ENCODE results near the gene MICAL2.

Gene MICAL2

GRCh38 chr11:12113294-12113693, 2.9 kb downstream of the MICAL2 start:
- Histone ChIP-seq H3K9ac (ENCODE audit: low read depth, low read length) (no peak overlapping the region), H3K27me3 (ENCODE audit: control insufficient read depth, insufficient read depth, low read length) (no peaks in the 10 kb centered on the region), H3K4me1 (ENCODE audit: control insufficient read depth, insufficient read depth, low read length) (peaks cover 44% of the 10 kb centered on the region), H3K9me3 (replicated peaks; ENCODE audit: low read length) (no peaks in the 10 kb centered on the region), H3K4me3 (ENCODE audit: low read length) (peak overlapping the region; percentile 7), H3K36me3 (ENCODE audit: insufficient read depth, low read length) (peaks cover 29% of the 10 kb centered on the region), H3K4me2 (ENCODE audit: low read length) (peak overlapping the region; percentile 97)

DNA sequence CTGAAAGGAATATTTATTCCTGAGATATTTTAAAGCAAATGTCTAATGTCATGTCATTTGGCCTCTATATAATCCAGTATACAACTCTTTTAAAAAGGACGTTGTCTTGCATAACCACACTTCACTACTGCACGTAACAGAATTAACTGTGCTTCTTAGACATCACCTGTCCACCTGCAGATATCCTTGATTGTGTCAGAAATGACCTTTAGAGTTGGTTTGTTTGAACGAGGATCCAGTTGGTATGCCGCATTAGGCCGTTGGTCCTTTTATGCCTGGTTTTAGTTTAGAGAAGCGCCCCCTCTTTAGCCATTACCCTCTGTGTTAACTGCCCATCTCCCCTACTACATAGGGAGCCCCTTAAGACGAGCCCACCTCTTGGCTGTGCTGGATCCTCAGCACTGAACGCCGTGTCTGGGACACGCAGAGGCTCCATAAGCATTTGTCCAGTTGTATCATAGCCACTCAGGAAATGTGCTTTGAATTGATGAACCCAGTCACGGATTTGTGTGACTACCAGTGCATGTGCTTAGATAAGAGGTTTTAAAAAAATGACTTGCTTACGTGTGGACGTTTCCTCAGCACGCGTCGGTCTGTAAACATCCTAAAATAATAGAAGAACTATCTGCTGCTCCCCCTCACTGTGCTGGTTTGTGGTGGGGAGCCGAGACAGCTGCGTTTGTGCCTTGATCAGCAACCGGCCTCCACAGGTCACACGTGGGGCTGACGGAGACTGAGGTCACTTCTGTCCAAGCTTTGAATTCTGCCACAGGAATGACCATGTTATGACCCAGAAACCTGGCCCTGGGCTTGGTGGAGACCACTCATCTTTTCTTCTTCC, 4.0 kb downstream of the MICAL2 start:
- H3K4me3 ChIP-seq (ENCODE audit: low read length) = no peak overlapping the region
- H3K4me1 ChIP-seq (ENCODE audit: control insufficient read depth, insufficient read depth, low read length) = peaks cover 51% of the 10 kb centered on the region
- H3K36me3 ChIP-seq (ENCODE audit: insufficient read depth, low read length) = peaks cover 33% of the 10 kb centered on the region
- H3K9me3 ChIP-seq (replicated peaks; ENCODE audit: low read length) = no peaks in the 10 kb centered on the region
- H3K4me2 ChIP-seq (ENCODE audit: low read length) = peak overlapping the region; percentile 8
- no peak overlapping the region for H3K9ac ChIP-seq (ENCODE audit: low read depth, low read length)
- H3K27me3 ChIP-seq (ENCODE audit: control insufficient read depth, insufficient read depth, low read length) = no peaks in the 10 kb centered on the region

GRCh38 chr11:12116425-12117032, 6.1 kb downstream of the MICAL2 start:
- H3K4me1 ChIP-seq (ENCODE audit: control insufficient read depth, insufficient read depth, low read length) = peaks cover 57% of the 10 kb centered on the region
- H3K9me3 ChIP-seq (replicated peaks; ENCODE audit: low read length) = no peaks in the 10 kb centered on the region
- H3K4me2 ChIP-seq (ENCODE audit: low read length) = no peak overlapping the region
- H3K36me3 ChIP-seq (ENCODE audit: insufficient read depth, low read length) = peaks cover 36% of the 10 kb centered on the region
- H3K27me3 ChIP-seq (ENCODE audit: control insufficient read depth, insufficient read depth, low read length) = no peaks in the 10 kb centered on the region
- H3K9ac ChIP-seq (ENCODE audit: low read depth, low read length) = no peak overlapping the region
- H3K4me3 ChIP-seq (ENCODE audit: low read length) = no peak overlapping the region

DNA sequence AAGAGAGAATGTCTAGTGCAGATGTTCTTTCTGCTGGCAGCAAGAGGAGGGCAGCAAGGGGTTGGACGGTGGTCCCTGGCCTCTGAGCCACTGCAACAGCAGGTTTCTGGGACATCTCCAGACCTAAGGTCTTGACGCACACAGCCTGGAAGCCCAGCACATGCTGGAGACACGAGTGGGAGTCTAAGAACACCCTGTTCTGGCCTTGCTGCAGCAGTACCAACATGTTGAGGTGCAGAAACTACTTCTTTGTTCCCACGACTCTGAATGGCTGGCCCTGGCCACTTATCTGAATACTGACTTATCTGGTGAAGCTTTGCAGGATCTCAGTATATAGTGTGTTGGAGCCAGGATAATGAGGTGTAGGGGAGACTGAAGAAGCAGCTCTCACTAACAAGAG, 6.8 kb downstream of the MICAL2 start:
- Histone ChIP-seq H3K4me1 (ENCODE audit: control insufficient read depth, insufficient read depth, low read length) (peaks cover 51% of the 10 kb centered on the region), H3K4me2 (ENCODE audit: low read length) (no peak overlapping the region), H3K9ac (ENCODE audit: low read depth, low read length) (no peak overlapping the region), H3K27me3 (ENCODE audit: control insufficient read depth, insufficient read depth, low read length) (no peaks in the 10 kb centered on the region), H3K4me3 (ENCODE audit: low read length) (no peak overlapping the region), H3K36me3 (ENCODE audit: insufficient read depth, low read length) (peaks cover 39% of the 10 kb centered on the region), H3K9me3 (replicated peaks; ENCODE audit: low read length) (no peaks in the 10 kb centered on the region)

DNA sequence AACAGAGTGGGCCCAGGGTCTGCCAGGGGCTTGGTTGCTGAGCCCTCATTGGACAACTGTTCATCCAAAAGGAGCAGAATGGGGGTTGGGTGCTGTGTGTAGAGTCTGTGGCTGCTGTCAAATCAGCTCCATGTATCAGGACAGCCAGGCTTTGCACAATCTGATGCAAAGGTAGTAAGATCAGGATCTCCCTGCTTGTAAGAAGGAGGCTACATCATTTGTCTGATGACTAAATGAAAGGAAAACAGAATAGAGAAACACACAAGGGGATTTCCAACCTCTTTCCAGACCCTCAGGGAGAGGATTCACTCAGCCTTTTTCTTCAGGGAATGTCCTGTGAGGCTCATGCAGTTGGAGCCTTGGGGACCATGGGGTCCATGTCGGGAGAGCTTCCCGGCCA, 7.2 kb downstream of the MICAL2 start:
- peaks cover 39% of the 10 kb centered on the region for H3K36me3 ChIP-seq (ENCODE audit: insufficient read depth, low read length)

DNA sequence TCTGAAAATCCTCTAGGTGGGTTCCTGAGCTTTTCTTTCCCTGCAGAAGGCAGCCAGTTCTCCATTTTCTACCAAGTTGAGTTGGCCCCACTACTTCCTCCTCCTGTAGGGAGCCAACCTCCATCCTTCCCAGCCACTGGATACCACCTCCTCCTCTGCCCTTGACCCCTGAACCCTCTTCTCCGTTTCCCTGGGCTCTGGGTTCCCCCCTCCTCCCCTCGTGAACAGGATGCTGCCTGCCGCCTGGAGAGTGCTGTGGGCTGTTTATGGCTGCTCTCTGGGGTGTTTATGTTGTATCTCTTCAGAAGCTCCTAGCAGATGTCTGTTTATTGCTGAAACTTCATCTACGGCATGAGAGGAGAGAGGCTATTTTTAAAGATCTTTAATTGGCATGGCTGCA, 8.6 kb downstream of the MICAL2 start:
- no peak overlapping the region for H3K4me2 ChIP-seq (ENCODE audit: low read length)
- H3K9ac ChIP-seq (ENCODE audit: low read depth, low read length) = no peak overlapping the region
- H3K9me3 ChIP-seq (replicated peaks; ENCODE audit: low read length) = no peaks in the 10 kb centered on the region
- peaks cover 51% of the 10 kb centered on the region for H3K4me1 ChIP-seq (ENCODE audit: control insufficient read depth, insufficient read depth, low read length)
- H3K4me3 ChIP-seq (ENCODE audit: low read length) = no peak overlapping the region
- H3K27me3 ChIP-seq (ENCODE audit: control insufficient read depth, insufficient read depth, low read length) = no peaks in the 10 kb centered on the region
- peaks cover 28% of the 10 kb centered on the region for H3K36me3 ChIP-seq (ENCODE audit: insufficient read depth, low read length)

More for the DNA sequence above, 7.2 kb downstream of the MICAL2 start:
- Histone ChIP-seq H3K27me3 (ENCODE audit: control insufficient read depth, insufficient read depth, low read length) (no peaks in the 10 kb centered on the region), H3K9ac (ENCODE audit: low read depth, low read length) (no peak overlapping the region), H3K4me1 (ENCODE audit: control insufficient read depth, insufficient read depth, low read length) (peaks cover 48% of the 10 kb centered on the region), H3K4me2 (ENCODE audit: low read length) (no peak overlapping the region), H3K9me3 (replicated peaks; ENCODE audit: low read length) (no peaks in the 10 kb centered on the region), H3K4me3 (ENCODE audit: low read length) (no peak overlapping the region)

- H3K4me2 ChIP-seq (ENCODE audit: low read length) = no peak overlapping the region
- no peaks in the 10 kb centered on the region for H3K27me3 ChIP-seq (ENCODE audit: control insufficient read depth, insufficient read depth, low read length)
- no peak overlapping the region for H3K4me3 ChIP-seq (ENCODE audit: low read length)
- H3K9ac ChIP-seq (ENCODE audit: low read depth, low read length) = no peak overlapping the region
- peaks cover 24% of the 10 kb centered on the region for H3K36me3 ChIP-seq (ENCODE audit: insufficient read depth, low read length)
- no peaks in the 10 kb centered on the region for H3K9me3 ChIP-seq (replicated peaks; ENCODE audit: low read length)
- peaks cover 51% of the 10 kb centered on the region for H3K4me1 ChIP-seq (ENCODE audit: control insufficient read depth, insufficient read depth, low read length)
Observed at GRCh38 chr11:12119502-12119901, 9.1 kb downstream of the MICAL2 start.

- H3K4me3 ChIP-seq (ENCODE audit: low read length) = no peak overlapping the region
- H3K4me2 ChIP-seq (ENCODE audit: low read length) = no peak overlapping the region
- peaks cover 50% of the 10 kb centered on the region for H3K4me1 ChIP-seq (ENCODE audit: control insufficient read depth, insufficient read depth, low read length)
- peak overlapping the region; percentile 16 for H3K9ac ChIP-seq (ENCODE audit: low read depth, low read length)
- H3K9me3 ChIP-seq (replicated peaks; ENCODE audit: low read length) = no peaks in the 10 kb centered on the region
- peaks cover 22% of the 10 kb centered on the region for H3K36me3 ChIP-seq (ENCODE audit: insufficient read depth, low read length)
- no peaks in the 10 kb centered on the region for H3K27me3 ChIP-seq (ENCODE audit: control insufficient read depth, insufficient read depth, low read length)
Observed at GRCh38 chr11:12120031-12121008, 9.9 kb downstream of the MICAL2 start.

GRCh38 chr11:12121011-12121410, 10.6 kb downstream of the MICAL2 start:
- Histone ChIP-seq H3K4me1 (ENCODE audit: control insufficient read depth, insufficient read depth, low read length) (peaks cover 55% of the 10 kb centered on the region), H3K9ac (ENCODE audit: low read depth, low read length) (no peak overlapping the region), H3K27me3 (ENCODE audit: control insufficient read depth, insufficient read depth, low read length) (no peaks in the 10 kb centered on the region), H3K36me3 (ENCODE audit: insufficient read depth, low read length) (peaks cover 22% of the 10 kb centered on the region), H3K4me3 (ENCODE audit: low read length) (no peak overlapping the region), H3K9me3 (replicated peaks; ENCODE audit: low read length) (no peaks in the 10 kb centered on the region), H3K4me2 (ENCODE audit: low read length) (no peak overlapping the region)

DNA sequence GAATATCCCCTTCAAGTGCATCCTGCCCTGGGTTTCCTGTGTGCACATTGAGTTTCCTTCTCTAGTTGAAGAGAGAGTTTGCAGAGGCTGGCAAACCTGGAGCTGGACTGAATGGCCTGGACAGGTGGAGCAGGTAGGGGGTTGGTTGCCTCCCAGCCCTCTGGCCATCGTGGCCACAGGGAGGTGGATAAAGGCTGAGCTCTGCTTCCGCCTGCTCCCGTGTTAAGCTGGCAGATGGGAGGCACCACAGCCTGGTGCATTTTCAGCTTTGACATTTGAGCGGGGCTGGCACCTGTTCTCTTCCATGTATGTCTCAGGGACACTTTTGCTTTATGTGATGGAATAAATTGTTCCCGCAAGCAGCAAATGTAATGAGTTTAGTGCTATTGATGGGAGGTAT, 11.1 kb downstream of the MICAL2 start:
- Histone ChIP-seq H3K4me1 (ENCODE audit: control insufficient read depth, insufficient read depth, low read length) (peaks cover 60% of the 10 kb centered on the region), H3K9me3 (replicated peaks; ENCODE audit: low read length) (no peaks in the 10 kb centered on the region), H3K4me2 (ENCODE audit: low read length) (no peak overlapping the region), H3K9ac (ENCODE audit: low read depth, low read length) (no peak overlapping the region), H3K36me3 (ENCODE audit: insufficient read depth, low read length) (peaks cover 22% of the 10 kb centered on the region), H3K27me3 (ENCODE audit: control insufficient read depth, insufficient read depth, low read length) (no peaks in the 10 kb centered on the region), H3K4me3 (ENCODE audit: low read length) (no peak overlapping the region)

- Histone ChIP-seq H3K9ac (ENCODE audit: low read depth, low read length) (no peak overlapping the region), H3K9me3 (replicated peaks; ENCODE audit: low read length) (no peaks in the 10 kb centered on the region), H3K4me3 (ENCODE audit: low read length) (no peak overlapping the region), H3K27me3 (ENCODE audit: control insufficient read depth, insufficient read depth, low read length) (no peaks in the 10 kb centered on the region), H3K4me2 (ENCODE audit: low read length) (no peak overlapping the region), H3K36me3 (ENCODE audit: insufficient read depth, low read length) (peaks cover 22% of the 10 kb centered on the region), H3K4me1 (ENCODE audit: control insufficient read depth, insufficient read depth, low read length) (peaks cover 66% of the 10 kb centered on the region)
Observed at GRCh38 chr11:12122083-12122482, 11.7 kb downstream of the MICAL2 start.

Measured in skeletal muscle satellite cell (primary cell).